Amygdala (tissue), 56 donors: ENCODE data around the gene MLANA.
"Not testable (repeated sequence)": the region's sequence is repeated elsewhere in the genome, so short reads cannot be mapped to it uniquely, and the experiment has no call there.

Experiments used
- DNase-seq, 56 donors: peaks; one replicate each; lab custom pipeline; 2025; lab: John Stamatoyannopoulos, UW

MLANA gene

GRCh38 chr9:5869315-5870019 is 21.2 kb upstream of the MLANA start:
- no peak for DNase-seq

- DNase-seq = no peak
These were observed 20.7 kb upstream of the MLANA start for GRCh38 chr9:5870020-5870339.

- peak in 6 of 56 donors; percentile 5 to 69 (median 9) for DNase-seq
These were observed 20.0 kb upstream of the MLANA start for GRCh38 chr9:5870691-5871090.

DNA sequence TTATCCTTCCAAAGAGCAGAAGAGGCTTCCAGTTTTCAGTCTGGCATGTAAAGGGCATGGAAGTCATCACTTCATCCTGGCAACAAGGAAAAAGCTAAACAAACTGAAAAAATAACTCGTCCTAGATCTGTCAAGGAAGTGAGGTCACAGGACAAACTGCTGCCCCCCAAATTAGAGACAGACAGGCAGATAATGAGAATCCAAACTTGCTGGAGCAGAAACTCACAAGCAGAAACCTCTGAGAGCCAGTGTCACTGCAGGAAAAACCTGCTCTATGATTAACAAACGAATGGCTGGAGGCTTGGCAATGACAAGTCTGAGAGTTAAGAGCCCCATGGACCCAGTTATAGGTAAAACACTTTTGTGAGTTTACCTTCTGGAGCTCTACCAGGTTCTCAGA is 18.9 kb upstream of the MLANA start:
- no peak for DNase-seq

GRCh38 chr9:5872511-5872910 is 18.2 kb upstream of the MLANA start:
- DNase-seq = no peak

DNA sequence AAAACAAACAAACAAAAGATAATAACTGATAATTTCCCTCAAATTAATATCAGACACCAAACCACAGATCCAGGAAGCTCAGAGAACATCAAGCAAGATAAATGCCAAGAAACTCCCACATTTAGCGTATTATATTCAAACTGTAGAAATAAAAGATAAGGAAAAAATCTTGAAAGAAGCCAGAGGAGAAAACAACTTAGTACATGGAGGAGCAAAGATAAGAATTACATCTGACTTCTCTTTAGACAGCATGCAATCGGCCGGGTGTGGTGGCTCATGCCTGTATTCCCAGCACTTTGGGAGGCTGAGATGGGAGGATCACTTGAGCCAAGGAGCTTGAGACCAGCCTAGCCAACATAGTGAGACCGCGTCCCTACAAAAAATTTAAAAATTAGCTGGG is 17.2 kb upstream of the MLANA start:
- DNase-seq = no peak

DNA sequence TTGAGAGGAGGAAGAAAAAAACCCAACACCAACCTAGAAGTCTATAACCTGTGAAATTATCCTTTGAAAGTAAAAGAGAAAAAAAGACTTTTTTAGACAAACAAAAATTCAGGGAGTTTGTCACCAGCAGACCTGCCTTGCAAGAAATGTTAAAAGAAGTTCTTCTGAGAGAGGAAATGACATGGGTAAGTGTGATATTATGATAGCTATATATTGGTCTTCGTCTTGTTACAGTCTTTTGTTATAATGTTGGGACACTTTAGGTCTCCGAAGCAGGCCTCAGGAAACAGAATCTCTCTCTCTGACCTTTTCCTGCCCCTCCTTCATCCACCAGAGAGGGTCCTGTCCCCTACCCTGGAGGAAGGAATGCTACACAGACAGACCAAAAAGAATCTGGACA is 16.6 kb upstream of the MLANA start:
- DNase-seq = no peak

GRCh38 chr9:5876026-5876425 is 14.7 kb upstream of the MLANA start:
- no peak for DNase-seq

DNA sequence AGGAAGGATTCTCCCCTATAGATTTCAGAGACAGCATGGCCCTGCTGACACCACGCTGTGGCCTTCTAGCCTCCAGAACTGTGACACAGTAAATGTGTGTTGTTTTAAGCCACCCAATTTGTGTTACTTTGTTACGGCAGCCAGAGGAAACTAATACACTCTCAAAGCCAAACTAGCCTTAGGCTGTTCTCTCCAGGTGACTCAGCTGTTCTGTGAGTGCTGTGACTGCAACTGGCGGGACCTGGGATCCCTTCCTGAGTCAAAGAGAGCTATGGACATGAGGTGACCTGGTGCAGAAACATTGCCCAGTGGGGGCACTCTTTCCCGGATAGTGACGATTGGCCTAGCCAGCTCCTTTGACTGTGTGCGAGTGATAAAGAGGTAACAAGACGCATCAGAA is 14.0 kb upstream of the MLANA start:
- no peak for DNase-seq

GRCh38 chr9:5879419-5880181 is 11.1 kb upstream of the MLANA start:
- peak in 1 of 56 donors; percentile 14 for DNase-seq

- not testable (repeated sequence) for DNase-seq
These were observed 8.3 kb upstream of the MLANA start for GRCh38 chr9:5882244-5883012.

DNA sequence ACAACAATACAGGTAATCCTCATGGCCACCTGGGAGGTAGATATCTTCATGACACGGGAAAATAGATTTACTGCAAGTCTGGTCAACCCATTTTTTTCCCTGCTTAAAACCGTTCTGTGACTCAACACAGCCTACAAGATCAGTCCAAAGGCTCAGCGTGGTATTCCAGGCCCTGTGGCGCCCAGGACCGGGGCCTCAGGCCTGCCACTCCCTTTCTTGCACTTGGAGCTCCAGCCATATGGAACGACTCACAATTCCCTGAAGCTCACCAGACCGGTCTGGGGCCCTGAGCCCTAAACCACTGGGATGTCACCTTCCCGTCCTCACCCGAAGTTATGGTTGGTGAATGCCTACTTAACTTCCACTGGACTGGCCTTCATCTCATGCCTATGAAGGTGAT is 6.5 kb upstream of the MLANA start:
- no peak for DNase-seq

DNA sequence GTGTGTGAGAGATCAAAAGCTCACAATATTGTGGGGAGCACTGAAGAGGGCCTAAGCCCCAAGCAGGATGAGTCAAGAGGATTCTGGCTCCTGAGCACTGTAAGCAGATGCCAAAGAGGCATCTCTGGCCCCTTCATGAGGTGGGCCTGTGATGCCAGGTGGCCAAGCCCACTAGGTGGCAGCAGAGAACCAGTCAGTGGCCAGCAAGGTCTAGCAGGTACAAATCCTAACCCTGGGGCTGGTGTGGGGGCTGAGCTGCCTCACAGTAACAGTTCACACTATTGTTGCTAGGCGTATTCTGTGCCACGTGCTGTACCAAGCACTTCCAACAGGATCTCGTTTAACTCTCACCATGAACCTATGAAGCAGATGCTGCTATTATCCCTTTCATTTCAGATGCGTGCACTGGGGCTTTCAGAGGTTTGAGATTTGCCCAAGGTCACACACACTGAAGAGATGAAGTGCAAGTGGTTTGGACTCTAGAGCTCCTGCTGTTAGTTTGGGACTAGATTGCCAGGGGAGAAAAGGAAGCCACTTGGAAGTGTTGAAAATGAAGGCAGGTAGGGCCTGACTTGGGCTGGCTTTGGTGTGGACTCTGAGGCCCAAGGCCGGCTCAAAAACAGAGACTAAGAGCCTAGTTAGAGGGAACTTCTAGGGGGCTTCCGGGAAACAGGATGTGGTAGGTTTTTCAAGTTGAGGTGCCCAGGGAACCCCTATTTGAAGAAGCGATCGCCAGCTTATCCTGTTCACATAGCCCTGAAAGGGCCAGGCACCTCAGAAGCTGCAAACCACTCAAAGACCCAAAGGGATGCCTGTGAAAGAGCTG is 4.4 kb upstream of the MLANA start:
- peak in 53 of 56 donors; percentile 3 to 79 (median 40) for DNase-seq

DNA sequence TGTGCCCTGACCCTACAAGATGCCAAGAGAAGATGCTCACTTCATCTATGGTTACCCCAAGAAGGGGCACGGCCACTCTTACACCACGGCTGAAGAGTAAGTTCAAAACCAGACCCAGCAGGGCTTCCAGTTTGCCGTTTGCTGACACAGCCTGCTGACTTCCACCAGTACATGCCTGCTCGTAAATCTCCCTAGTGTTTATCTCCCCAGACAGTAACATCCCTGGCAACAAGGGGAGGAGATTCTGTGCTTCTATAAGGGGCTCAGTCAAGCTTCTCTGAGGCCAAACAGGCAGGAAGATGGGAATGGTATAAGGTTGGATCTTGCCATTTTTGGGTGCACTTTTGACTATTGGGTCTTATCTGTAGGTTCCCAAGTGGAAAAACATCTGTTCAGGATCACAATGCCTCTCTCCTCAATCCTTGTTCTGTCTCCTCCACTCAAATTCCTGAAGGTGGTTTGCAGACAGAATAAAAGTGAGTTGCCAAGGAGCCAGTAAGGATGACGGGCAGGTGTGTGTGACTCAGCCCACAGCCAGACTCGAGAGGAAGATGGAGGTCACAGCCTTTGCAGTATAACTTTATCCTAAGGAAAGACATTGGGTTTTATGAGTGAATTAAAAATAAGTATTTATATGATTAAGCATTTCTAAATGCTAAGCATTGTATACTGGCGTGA is 1.9 kb downstream of the MLANA start:
- DNase-seq = no peak

GRCh38 chr9:5893134-5893505 is 2.4 kb downstream of the MLANA start:
- no peak for DNase-seq

DNA sequence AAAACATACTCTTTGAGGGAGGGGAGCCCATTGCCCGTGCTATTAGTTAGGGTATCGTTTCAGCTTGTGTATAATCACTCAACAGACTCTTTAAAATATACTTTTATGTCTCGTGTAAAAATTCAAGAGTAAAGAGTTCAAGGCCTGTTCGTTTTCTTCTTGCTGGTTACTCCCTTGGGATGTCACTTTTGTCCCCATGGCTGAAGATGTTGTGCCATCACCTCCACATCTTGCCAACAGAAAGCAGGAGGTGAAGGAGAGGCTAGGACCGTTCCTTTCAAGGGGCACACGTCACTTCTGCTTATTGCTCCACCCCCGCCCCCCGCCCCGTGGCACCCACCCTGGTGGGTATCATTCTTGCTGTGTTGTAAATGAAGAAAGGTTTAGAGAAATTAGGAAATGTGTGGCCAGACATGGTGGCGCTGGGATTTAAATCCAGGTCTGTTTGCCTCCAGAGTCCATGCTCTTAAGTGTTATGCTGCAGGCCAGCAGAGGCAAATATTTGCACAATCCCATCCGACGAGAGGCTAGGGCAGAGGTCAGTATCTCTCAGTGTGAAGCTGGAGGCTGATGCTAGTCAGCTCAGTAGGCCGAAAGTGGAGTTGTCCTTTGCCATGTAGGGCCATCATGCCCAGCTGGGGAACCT is 3.0 kb downstream of the MLANA start:
- DNase-seq = no peak

- DNase-seq = no peak
These were observed 3.7 kb downstream of the MLANA start for GRCh38 chr9:5894237-5894959.

GRCh38 chr9:5895782-5896181 is 5.1 kb downstream of the MLANA start:
- peak in 15 of 56 donors; percentile 1 to 53 (median 22) for DNase-seq

DNA sequence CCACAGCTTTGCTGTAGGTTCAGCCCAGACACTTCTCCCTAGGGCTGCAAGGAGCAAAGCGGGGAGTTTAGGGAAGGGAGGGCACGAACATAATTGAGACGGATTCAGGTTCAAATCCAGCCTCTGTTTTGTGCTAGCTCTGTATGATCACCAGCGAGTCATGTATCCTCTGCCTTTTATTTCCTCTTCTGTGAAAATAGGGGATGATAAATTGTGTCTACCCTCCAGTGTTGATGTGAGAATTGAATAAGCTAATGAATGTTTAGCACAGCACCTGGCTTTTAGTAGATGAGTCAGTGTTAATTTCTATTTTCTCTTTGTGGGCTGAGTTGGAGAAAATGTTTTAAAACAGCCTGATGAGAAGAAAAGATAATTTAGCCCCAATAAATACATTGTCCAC is 6.2 kb downstream of the MLANA start:
- no peak for DNase-seq
